GM12878 (cell line): Measurements from ENCODE around the gene CLC. TPM values are rescaled to one million over a fixed set of nuclear protein-coding genes. Genes with fewer than 3 reads are reported as not detected.

Experiments used
- CEBPB ChIP-seq, 2 experiments: fragments of 150-350 bp in 1 of 2; IDR thresholded peaks; 2 replicates each; pipeline ENCODE4 v1.6.1; 2012 to 2014; ENCODE audit warnings: low read depth in 2 of 2, low read length in 2 of 2, borderline replicate concordance in 1 of 2, inconsistent platforms in 1 of 2
- DPF2 ChIP-seq: fragments of 450-650 bp; IDR thresholded peaks from 2 replicates; pipeline ENCODE4 v1.6.1; 2017; ENCODE audit warnings: mild to moderate bottlenecking
- EGR1 ChIP-seq, 2 experiments: IDR thresholded peaks; 1 replicate in 1 of 2; 2 replicates in 1 of 2; pipeline ENCODE4 v1.6.1; 2011 to 2012; ENCODE audit warnings: low read depth in 2 of 2, low read length in 2 of 2, borderline replicate concordance in 1 of 2, mild to moderate bottlenecking in 1 of 2, moderate library complexity in 1 of 2
- FOS ChIP-seq: IDR thresholded peaks from 3 replicates; pipeline ENCODE4 v1.6.1; 2011; ENCODE audit warnings: borderline replicate concordance; ENCODE audit not compliant: insufficient read length; ENCODE audit errors: extremely low read depth
- HDAC2 ChIP-seq: fragments of 200-600 bp; sonication (generic); IDR thresholded peaks from 2 replicates; pipeline ENCODE4 v1.6.1; 2017
- HDAC6 ChIP-seq: fragments of 200-600 bp; sonication (generic); IDR thresholded peaks from one replicate; pipeline ENCODE4 v1.8.0; 2017; ENCODE audit warnings: antibody characterized with exemption; ENCODE audit not compliant: unreplicated experiment
- IRF4 ChIP-seq: IDR thresholded peaks from 2 replicates; pipeline ENCODE4 v1.6.1; 2011; ENCODE audit warnings: low read depth, low read length
- KDM1A ChIP-seq: fragments of 200-600 bp; sonication (generic); IDR thresholded peaks from 2 replicates; pipeline ENCODE4 v1.6.1; 2016; ENCODE audit warnings: borderline replicate concordance
- NFXL1 ChIP-seq: fragments of 450-650 bp; IDR thresholded peaks from 2 replicates; pipeline ENCODE4 v1.6.1; 2017; ENCODE audit warnings: antibody characterized with exemption, mild to moderate bottlenecking, borderline replicate concordance
- NRF1 ChIP-seq: conservative IDR thresholded peaks from 2 replicates; pipeline ENCODE4 v1.6.1; 2011; ENCODE audit warnings: mild to moderate bottlenecking, low read depth, low read length, improper control_type of control experiment
- RAD51 ChIP-seq: fragments of 450-650 bp; IDR thresholded peaks from 2 replicates; pipeline ENCODE4 v1.6.1; 2016; ENCODE audit warnings: moderate library complexity, mild to moderate bottlenecking, inconsistent platforms
- RCOR1 ChIP-seq: conservative IDR thresholded peaks from 2 replicates; pipeline ENCODE4 v1.6.1; 2012; ENCODE audit warnings: low read depth, low read length, improper control_type of control experiment
- SMAD5 ChIP-seq: IDR thresholded peaks from 2 replicates; pipeline ENCODE4 v1.6.1; 2016; ENCODE audit warnings: antibody characterized with exemption, low read depth
- SMARCA5 ChIP-seq: fragments of 450-650 bp; IDR thresholded peaks from 2 replicates; pipeline ENCODE4 v1.6.1; 2017; ENCODE audit warnings: mild to moderate bottlenecking
- STAT1 ChIP-seq: fragments of 450-650 bp; conservative IDR thresholded peaks from 2 replicates; pipeline ENCODE4 v1.6.1; 2014; ENCODE audit warnings: antibody characterized with exemption, mild to moderate bottlenecking
- SUZ12 ChIP-seq: fragments of 200-600 bp; sonication (generic); IDR thresholded peaks from one replicate; pipeline ENCODE4 v1.6.1; 2018; ENCODE audit warnings: antibody characterized with exemption, mild to moderate bottlenecking; ENCODE audit not compliant: unreplicated experiment
- TBL1XR1 ChIP-seq: IDR thresholded peaks from 2 replicates; pipeline ENCODE4 v1.6.1; 2012; ENCODE audit warnings: low read depth, low read length, improper control_type of control experiment
- TCF12 ChIP-seq: IDR thresholded peaks from 2 replicates; pipeline ENCODE4 v1.6.1; 2011; ENCODE audit warnings: low read depth, mild to moderate bottlenecking, low read length
- TCF7 ChIP-seq: IDR thresholded peaks from 2 replicates; pipeline ENCODE4 v1.6.1; 2014; ENCODE audit warnings: antibody characterized with exemption, borderline replicate concordance
- ZNF207 ChIP-seq: fragments of 450-650 bp; IDR thresholded peaks from 2 replicates; pipeline ENCODE4 v1.6.1; 2014; ENCODE audit warnings: antibody characterized with exemption, mild to moderate bottlenecking, borderline replicate concordance
- ZNF384 ChIP-seq: IDR thresholded peaks from 2 replicates; pipeline ENCODE4 v1.6.1; 2012; ENCODE audit warnings: low read depth, mild to moderate bottlenecking, low read length, improper control_type of control experiment, borderline replicate concordance
- polyA plus RNA-seq, 11 experiments: library from polyadenylated mRNA; depleted of rRNA in 4 of 11; unstranded in 6 of 11; stranded (reverse) in 5 of 11; fragments of >200 nt; fragmentation: Nextera tagmentation in 4 of 11; fragmentation: Illumina TruSeq in 1 of 11; extraction: Ambion mirVana in 4 of 11; extraction: Trizol in 1 of 11; gene quantifications; 1 replicate in 1 of 11; 2 replicates in 10 of 11; pipeline versions ENCODE4 v1.2.1 to v1.2.3, GENCODE V29; 2011 to 2016; ENCODE audit warnings: inconsistent platforms in 2 of 11, missing spikeins in 2 of 11, low read depth in 1 of 11
- total RNA-seq, 4 experiments: library from RNA; depleted of rRNA in 3 of 4; stranded (reverse); fragments of >200 nt in 3 of 4; fragmentation: Illumina TruSeq in 1 of 4; extraction: Trizol in 1 of 4; gene quantifications; 2 replicates each; pipeline versions ENCODE4 v1.2.1 to v1.2.3, GENCODE V29; 2013 to 2021
- TF ChIP-seq, protein P1 (sequence below): IDR thresholded peaks from 2 replicates; pipeline ENCODE4 v1.6.1; 2012; ENCODE audit warnings: low read depth, low read length, improper control_type of control experiment
- TF ChIP-seq, protein P2 (sequence below): fragments of 450-650 bp; formaldehyde crosslinking; IDR thresholded peaks from 2 replicates; pipeline ENCODE4 v1.4.0; 2022; ENCODE audit warnings: mild to moderate bottlenecking, moderate library complexity
- TF ChIP-seq, protein P3 (sequence below): IDR thresholded peaks from 2 replicates; pipeline ENCODE4 v1.6.1; 2011; ENCODE audit warnings: mild to moderate bottlenecking, low read depth, low read length, moderate library complexity; ENCODE audit not compliant: insufficient replicate concordance

Gene CLC
- total and polyA plus RNA-seq, 10 of the 15 experiments (the other 5 are each of a cell fraction or from before 2014, with no cell fraction given) = 0.18 to 0.36 (median 0.29) TPM; not detected in 4

DNA sequence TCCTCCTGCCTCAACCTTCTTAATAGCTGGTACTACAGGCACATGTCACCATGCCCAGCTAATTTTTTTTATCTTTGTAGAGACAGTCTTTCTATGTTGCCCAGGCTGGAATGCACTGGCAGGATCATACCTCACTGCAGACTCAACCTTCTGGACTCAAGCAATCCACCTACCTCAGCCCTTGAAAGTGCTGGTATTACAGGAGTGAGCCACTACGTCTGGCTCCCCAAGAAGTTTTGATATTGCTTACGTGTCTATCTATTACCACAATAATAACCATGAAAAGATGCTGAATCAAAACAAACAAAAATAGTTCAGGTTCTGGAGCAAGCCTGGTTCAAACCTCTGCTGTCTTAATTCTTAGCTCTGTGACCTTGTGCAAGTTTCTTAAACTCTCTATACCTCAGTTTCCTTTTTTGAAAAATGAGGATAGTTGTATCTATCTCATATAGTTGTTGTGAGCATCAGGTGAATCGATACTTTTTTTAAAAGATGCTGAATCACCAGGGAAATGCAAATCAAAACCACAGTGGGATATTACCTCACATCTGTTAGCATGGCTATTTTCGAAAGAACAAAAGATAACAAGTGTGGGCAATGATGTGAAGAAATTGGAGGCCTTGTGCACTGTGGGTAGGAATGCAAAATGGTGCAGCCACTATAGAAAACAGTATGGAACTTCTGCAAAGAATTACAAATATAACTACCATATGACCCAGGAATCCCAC is 21.8 kb upstream of the CLC start (continued):
- TF ChIP-seq DPF2 = peak; percentile 50; the same call in 1 of the 2 replicates
- TF ChIP-seq, protein P1, sequence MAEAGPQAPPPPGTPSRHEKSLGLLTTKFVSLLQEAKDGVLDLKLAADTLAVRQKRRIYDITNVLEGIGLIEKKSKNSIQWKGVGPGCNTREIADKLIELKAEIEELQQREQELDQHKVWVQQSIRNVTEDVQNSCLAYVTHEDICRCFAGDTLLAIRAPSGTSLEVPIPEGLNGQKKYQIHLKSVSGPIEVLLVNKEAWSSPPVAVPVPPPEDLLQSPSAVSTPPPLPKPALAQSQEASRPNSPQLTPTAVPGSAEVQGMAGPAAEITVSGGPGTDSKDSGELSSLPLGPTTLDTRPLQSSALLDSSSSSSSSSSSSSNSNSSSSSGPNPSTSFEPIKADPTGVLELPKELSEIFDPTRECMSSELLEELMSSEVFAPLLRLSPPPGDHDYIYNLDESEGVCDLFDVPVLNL = no peak
- no peak for TF ChIP-seq RCOR1
- TF ChIP-seq TBL1XR1 = no peak
- TF ChIP-seq SMARCA5 = peak; percentile 41; the same call in 1 of the 2 replicates
- no peak for TF ChIP-seq EGR1 (IDR thresholded peaks at IDR 0.05; ENCODE audit: borderline replicate concordance in 1 of 2, low read depth in 2 of 2, low read length in 2 of 2)
- no peak for TF ChIP-seq SMAD5
- TF ChIP-seq, protein P2, sequence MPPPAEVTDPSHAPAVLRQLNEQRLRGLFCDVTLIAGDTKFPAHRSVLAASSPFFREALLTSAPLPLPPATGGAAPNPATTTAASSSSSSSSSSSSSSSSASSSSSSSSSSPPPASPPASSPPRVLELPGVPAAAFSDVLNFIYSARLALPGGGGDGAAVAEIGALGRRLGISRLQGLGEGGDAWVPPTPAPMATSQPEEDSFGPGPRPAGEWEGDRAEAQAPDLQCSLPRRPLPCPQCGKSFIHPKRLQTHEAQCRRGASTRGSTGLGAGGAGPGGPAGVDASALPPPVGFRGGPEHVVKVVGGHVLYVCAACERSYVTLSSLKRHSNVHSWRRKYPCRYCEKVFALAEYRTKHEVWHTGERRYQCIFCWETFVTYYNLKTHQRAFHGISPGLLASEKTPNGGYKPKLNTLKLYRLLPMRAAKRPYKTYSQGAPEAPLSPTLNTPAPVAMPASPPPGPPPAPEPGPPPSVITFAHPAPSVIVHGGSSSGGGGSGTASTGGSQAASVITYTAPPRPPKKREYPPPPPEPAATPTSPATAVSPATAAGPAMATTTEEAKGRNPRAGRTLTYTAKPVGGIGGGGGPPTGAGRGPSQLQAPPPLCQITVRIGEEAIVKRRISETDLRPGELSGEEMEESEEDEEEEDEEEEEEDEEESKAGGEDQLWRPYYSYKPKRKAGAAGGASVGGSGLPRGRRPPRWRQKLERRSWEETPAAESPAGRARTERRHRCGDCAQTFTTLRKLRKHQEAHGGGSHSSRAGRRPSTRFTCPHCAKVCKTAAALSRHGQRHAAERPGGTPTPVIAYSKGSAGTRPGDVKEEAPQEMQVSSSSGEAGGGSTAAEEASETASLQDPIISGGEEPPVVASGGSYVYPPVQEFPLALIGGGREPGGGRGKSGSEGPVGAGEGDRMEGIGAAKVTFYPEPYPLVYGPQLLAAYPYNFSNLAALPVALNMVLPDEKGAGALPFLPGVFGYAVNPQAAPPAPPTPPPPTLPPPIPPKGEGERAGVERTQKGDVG (CRISPR knock-in tag) = no peak
- TF ChIP-seq STAT1 = no peak
- TF ChIP-seq IRF4 = 0 out of 2 replicates have a peak, but pooled peaks have one; percentile 19
- peak in 1 of 2 experiments; percentile 35; a peak in 1 of 4 replicates for TF ChIP-seq CEBPB (IDR thresholded peaks at IDR 0.05; ENCODE audit: borderline replicate concordance in 1 of 2, low read depth in 2 of 2, low read length in 2 of 2)
- TF ChIP-seq, protein P3, sequence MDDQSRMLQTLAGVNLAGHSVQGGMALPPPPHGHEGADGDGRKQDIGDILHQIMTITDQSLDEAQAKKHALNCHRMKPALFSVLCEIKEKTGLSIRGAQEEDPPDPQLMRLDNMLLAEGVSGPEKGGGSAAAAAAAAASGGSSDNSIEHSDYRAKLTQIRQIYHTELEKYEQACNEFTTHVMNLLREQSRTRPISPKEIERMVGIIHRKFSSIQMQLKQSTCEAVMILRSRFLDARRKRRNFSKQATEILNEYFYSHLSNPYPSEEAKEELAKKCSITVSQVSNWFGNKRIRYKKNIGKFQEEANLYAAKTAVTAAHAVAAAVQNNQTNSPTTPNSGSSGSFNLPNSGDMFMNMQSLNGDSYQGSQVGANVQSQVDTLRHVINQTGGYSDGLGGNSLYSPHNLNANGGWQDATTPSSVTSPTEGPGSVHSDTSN = no peak
- no peak for TF ChIP-seq NRF1
- no peak for TF ChIP-seq SUZ12
- no peak for TF ChIP-seq ZNF207
- TF ChIP-seq HDAC2 = no peak
- TF ChIP-seq TCF7 = no peak
- TF ChIP-seq HDAC6 = no peak
- no peak for TF ChIP-seq KDM1A
- no peak; the same call in 1 of the 2 replicates for TF ChIP-seq RAD51
- TF ChIP-seq TCF12 = no peak
- no peak for TF ChIP-seq FOS
- TF ChIP-seq NFXL1 = no peak
- 0 out of 2 replicates have a peak, but pooled peaks have one; percentile 42 for TF ChIP-seq ZNF384
